ENCODE results near the gene UBTFL1. TPM values are rescaled to one million over a fixed set of nuclear protein-coding genes. Genes with fewer than 3 reads are reported as not detected.

The UBTFL1 gene
- total RNA-seq, 1 donor from 2014 or later, result not detected

DNA sequence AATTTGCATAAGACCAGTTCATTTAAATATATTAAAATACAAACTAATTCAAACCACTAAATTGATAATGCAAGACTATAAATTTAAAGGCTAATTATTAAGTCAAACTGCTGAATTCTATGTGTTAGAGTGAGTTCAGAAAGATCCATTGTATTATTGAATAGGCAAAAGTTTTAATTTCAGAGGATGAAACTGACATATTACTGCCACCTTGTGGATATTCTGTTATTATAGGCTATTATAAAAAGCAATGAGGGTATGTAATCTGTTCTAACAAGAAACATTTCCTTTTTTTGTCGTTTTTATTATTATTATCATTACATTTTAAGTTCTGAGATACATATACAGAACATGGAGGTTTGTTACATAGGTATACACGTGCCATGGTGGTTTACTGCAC lies 27.8 kb downstream of the UBTFL1 start:
- Mint-ChIP-seq H3K4me3 (ENCODE audit: unreplicated experiment) (no peak overlapping the region), H3K27me3 (ENCODE audit: low read depth) (peaks cover 22% of the 10 kb centered on the region), H3K27ac (ENCODE audit: unreplicated experiment) (no peak overlapping the region), H3K4me1 (ENCODE audit: low read depth) (no peaks in the 10 kb centered on the region), H3K9me3 (ENCODE audit: low read depth) (no peaks in the 10 kb centered on the region), H3K36me3 (ENCODE audit: low read depth) (no peaks in the 10 kb centered on the region)
- DNase-seq (ENCODE audit: low spot score), result no peak
- TF ChIP-seq, protein P1, sequence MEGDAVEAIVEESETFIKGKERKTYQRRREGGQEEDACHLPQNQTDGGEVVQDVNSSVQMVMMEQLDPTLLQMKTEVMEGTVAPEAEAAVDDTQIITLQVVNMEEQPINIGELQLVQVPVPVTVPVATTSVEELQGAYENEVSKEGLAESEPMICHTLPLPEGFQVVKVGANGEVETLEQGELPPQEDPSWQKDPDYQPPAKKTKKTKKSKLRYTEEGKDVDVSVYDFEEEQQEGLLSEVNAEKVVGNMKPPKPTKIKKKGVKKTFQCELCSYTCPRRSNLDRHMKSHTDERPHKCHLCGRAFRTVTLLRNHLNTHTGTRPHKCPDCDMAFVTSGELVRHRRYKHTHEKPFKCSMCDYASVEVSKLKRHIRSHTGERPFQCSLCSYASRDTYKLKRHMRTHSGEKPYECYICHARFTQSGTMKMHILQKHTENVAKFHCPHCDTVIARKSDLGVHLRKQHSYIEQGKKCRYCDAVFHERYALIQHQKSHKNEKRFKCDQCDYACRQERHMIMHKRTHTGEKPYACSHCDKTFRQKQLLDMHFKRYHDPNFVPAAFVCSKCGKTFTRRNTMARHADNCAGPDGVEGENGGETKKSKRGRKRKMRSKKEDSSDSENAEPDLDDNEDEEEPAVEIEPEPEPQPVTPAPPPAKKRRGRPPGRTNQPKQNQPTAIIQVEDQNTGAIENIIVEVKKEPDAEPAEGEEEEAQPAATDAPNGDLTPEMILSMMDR (IDR thresholded peaks at IDR 0.05), result peak; percentile 82

GRCh38 chr11:90120191-90120590 lies 34.4 kb downstream of the UBTFL1 start:
- Mint-ChIP-seq H3K4me3 (ENCODE audit: unreplicated experiment) (no peak overlapping the region), H3K27me3 (ENCODE audit: low read depth) (peaks cover 4% of the 10 kb centered on the region), H3K36me3 (ENCODE audit: low read depth) (no peaks in the 10 kb centered on the region), H3K27ac (ENCODE audit: unreplicated experiment) (no peak overlapping the region), H3K9me3 (ENCODE audit: low read depth) (no peaks in the 10 kb centered on the region), H3K4me1 (ENCODE audit: low read depth) (peaks cover 14% of the 10 kb centered on the region)
- no peak for DNase-seq (ENCODE audit: low spot score)
- TF ChIP-seq, protein P1 (IDR thresholded peaks at IDR 0.05), result no peak

GRCh38 chr11:90124371-90124770 lies 38.6 kb downstream of the UBTFL1 start:
- Mint-ChIP-seq H3K27ac (ENCODE audit: unreplicated experiment) (no peak overlapping the region), H3K36me3 (ENCODE audit: low read depth) (no peaks in the 10 kb centered on the region), H3K4me3 (ENCODE audit: unreplicated experiment) (no peak overlapping the region), H3K9me3 (ENCODE audit: low read depth) (no peaks in the 10 kb centered on the region), H3K4me1 (ENCODE audit: low read depth) (peaks cover 14% of the 10 kb centered on the region), H3K27me3 (ENCODE audit: low read depth) (no peaks in the 10 kb centered on the region)
- no peak for DNase-seq (ENCODE audit: low spot score)
- TF ChIP-seq, protein P1 (IDR thresholded peaks at IDR 0.05), result no peak

GRCh38 chr11:90124946-90125345 lies 39.2 kb downstream of the UBTFL1 start:
- H3K27me3 Mint-ChIP-seq (ENCODE audit: low read depth), result peaks cover 1% of the 10 kb centered on the region
- peaks cover 14% of the 10 kb centered on the region for H3K4me1 Mint-ChIP-seq (ENCODE audit: low read depth)
- no peaks in the 10 kb centered on the region for H3K36me3 Mint-ChIP-seq (ENCODE audit: low read depth)
- TF ChIP-seq, protein P1 (IDR thresholded peaks at IDR 0.05), result no peak
- H3K9me3 Mint-ChIP-seq (ENCODE audit: low read depth), result no peaks in the 10 kb centered on the region
- no peak overlapping the region for H3K27ac Mint-ChIP-seq (ENCODE audit: unreplicated experiment)
- DNase-seq (ENCODE audit: low spot score), result no peak
- H3K4me3 Mint-ChIP-seq (ENCODE audit: unreplicated experiment), result no peak overlapping the region

GRCh38 chr11:90133560-90134477 lies 48.1 kb downstream of the UBTFL1 start:
- Mint-ChIP-seq H3K4me1 (ENCODE audit: low read depth) (peaks cover 17% of the 10 kb centered on the region), H3K27me3 (ENCODE audit: low read depth) (peaks cover 27% of the 10 kb centered on the region), H3K27ac (ENCODE audit: unreplicated experiment) (no peak overlapping the region), H3K4me3 (ENCODE audit: unreplicated experiment) (peak overlapping the region; percentile 69), H3K36me3 (ENCODE audit: low read depth) (no peaks in the 10 kb centered on the region), H3K9me3 (ENCODE audit: low read depth) (no peaks in the 10 kb centered on the region)
- DNase-seq (ENCODE audit: low spot score), result no peak
- TF ChIP-seq, protein P1 (IDR thresholded peaks at IDR 0.05), result no peak
